Neural progenitor cell (in vitro differentiated cells): ENCODE data around the gene SYDE1.

Source experiments
- EZH2 ChIP-seq: fragments of 200-600 bp; sonication (generic); IDR thresholded peaks from 2 replicates; pipeline ENCODE4 v1.6.1; 2017; ENCODE audit warnings: antibody characterized with exemption, mild to moderate bottlenecking, moderate library complexity
- EZH2phosphoT487 ChIP-seq: fragments of 200-600 bp; sonication (generic); IDR thresholded peaks from 2 replicates; pipeline ENCODE4 v1.6.1; 2017; ENCODE audit warnings: antibody characterized with exemption
- TF ChIP-seq, protein P1 (sequence below): fragments of 200-600 bp; sonication (generic); IDR thresholded peaks from 2 replicates; pipeline ENCODE4 v1.5.1; 2017; ENCODE audit warnings: antibody characterized with exemption, mild to moderate bottlenecking

DNA sequence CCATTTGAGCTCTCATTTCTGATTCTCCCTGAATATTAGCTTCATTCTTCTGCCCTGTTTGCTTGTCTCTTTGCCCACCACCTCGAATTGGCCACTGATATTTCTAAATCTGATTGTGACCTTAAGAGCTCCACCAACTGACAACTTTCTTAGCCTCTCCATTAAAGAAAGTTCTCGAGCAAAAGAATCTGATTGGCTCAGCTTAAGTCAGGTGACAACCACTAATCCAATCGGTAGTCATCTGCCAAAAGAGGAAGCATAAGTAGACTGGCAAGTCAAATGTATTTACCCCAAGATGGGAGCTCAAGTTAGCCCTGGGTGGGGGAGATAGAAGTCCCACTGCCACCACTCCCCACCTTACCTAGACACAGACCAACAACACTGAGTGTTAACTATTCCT, 52.0 kb downstream of the SYDE1 start:
- TF ChIP-seq, protein P1, sequence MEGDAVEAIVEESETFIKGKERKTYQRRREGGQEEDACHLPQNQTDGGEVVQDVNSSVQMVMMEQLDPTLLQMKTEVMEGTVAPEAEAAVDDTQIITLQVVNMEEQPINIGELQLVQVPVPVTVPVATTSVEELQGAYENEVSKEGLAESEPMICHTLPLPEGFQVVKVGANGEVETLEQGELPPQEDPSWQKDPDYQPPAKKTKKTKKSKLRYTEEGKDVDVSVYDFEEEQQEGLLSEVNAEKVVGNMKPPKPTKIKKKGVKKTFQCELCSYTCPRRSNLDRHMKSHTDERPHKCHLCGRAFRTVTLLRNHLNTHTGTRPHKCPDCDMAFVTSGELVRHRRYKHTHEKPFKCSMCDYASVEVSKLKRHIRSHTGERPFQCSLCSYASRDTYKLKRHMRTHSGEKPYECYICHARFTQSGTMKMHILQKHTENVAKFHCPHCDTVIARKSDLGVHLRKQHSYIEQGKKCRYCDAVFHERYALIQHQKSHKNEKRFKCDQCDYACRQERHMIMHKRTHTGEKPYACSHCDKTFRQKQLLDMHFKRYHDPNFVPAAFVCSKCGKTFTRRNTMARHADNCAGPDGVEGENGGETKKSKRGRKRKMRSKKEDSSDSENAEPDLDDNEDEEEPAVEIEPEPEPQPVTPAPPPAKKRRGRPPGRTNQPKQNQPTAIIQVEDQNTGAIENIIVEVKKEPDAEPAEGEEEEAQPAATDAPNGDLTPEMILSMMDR: no peak
- TF ChIP-seq EZH2 (no peak), EZH2phosphoT487 (no peak)
